IMR-90 (cell line): ENCODE data around the gene TES. TPM values are rescaled to one million over a fixed set of nuclear protein-coding genes. Genes with fewer than 3 reads are reported as not detected.
A peak's percentile ranks its signal among the peaks of the same experiment; 100 is the strongest.

Experiments used
- ATAC-seq: fragments of 200-7000 bp; cut with Tn5 transposase; 2 replicates; pipeline ENCODE4 v1.9.1; 2020; ENCODE audit warnings: low read depth, mild to moderate bottlenecking, moderate library complexity
- BruUV-seq: library from RNA; stranded (reverse); fragments of 400-500 nt; replicated peaks from 2 replicates; lab custom pipeline; 2021; lab: Mats Ljungman, UMichigan
- CTCF ChIA-PET: fragments of 300-600 bp; formaldehyde crosslinking; extraction: SDS; loops from one replicate; lab custom pipeline; 2021; ENCODE audit warnings: antibody characterized with exemption; lab: Yijun Ruan, JAX
- POLR2A ChIA-PET: fragments of 300-600 bp; sonication (Branson Sonifier 250); formaldehyde crosslinking; loops from one replicate; lab custom pipeline; 2022; ENCODE audit warnings: antibody characterized with exemption; ENCODE audit not compliant: unreplicated experiment; lab: Charles Lee
- DNase-seq: peaks from one replicate; pipeline ENCODE4 v3.0.0; 2013
- H2AFZ ChIP-seq: replicated peaks from 2 replicates; pipeline ENCODE3; 2013; ENCODE audit warnings: low read length, mild to moderate bottlenecking; ENCODE audit not compliant: poor library complexity
- H2AK5ac ChIP-seq: 2 replicates; pipeline ENCODE4 v1.6.1; 2013; ENCODE audit warnings: low read depth, low read length, inconsistent platforms
- H2AK9ac ChIP-seq: replicated peaks from 2 replicates; pipeline ENCODE3; 2013; ENCODE audit warnings: mild to moderate bottlenecking, low read depth, low read length, moderate library complexity; ENCODE audit not compliant: poor library complexity
- H2BK120ac ChIP-seq: 2 replicates; pipeline ENCODE4 v1.6.1; 2013; ENCODE audit warnings: low read depth, low read length, inconsistent platforms
- H2BK15ac ChIP-seq: 3 replicates; pipeline ENCODE4 v1.6.1; 2013; ENCODE audit warnings: low read depth, low read length, inconsistent platforms
- H2BK20ac ChIP-seq: 2 replicates; pipeline ENCODE4 v1.6.1; 2013; ENCODE audit warnings: low read depth, mild to moderate bottlenecking, inconsistent platforms, low read length, moderate library complexity
- H2BK5ac ChIP-seq: 2 replicates; pipeline ENCODE4 v1.6.1; 2013; ENCODE audit warnings: mild to moderate bottlenecking, low read depth, low read length, inconsistent platforms; ENCODE audit not compliant: poor library complexity, severe bottlenecking
- H3K14ac ChIP-seq: replicated peaks from 2 replicates; pipeline ENCODE4 v1.6.1; 2013; ENCODE audit warnings: low read depth, low read length, inconsistent platforms
- H3K18ac ChIP-seq: 2 replicates; pipeline ENCODE4 v1.6.1; 2013; ENCODE audit warnings: low read depth, low read length, control low read depth
- H3K23ac ChIP-seq: 2 replicates; pipeline ENCODE4 v1.6.1; 2013; ENCODE audit warnings: low read depth, low read length, inconsistent platforms
- H3K27ac ChIP-seq: 2 replicates; pipeline ENCODE4 v1.5.1; 2013; ENCODE audit warnings: mild to moderate bottlenecking, control low read depth, low read length; ENCODE audit not compliant: insufficient read depth
- H3K27me3 ChIP-seq: 2 replicates; pipeline ENCODE4 v1.6.1; 2013; ENCODE audit warnings: low read length; ENCODE audit not compliant: control insufficient read depth, insufficient read depth
- H3K36me3 ChIP-seq: 2 replicates; pipeline ENCODE4 v1.6.1; 2013; ENCODE audit warnings: low read length, mixed read lengths; ENCODE audit not compliant: control insufficient read depth, insufficient read depth
- H3K4ac ChIP-seq: 2 replicates; pipeline ENCODE4 v1.6.1; 2013; ENCODE audit warnings: low read depth, low read length, inconsistent platforms
- H3K4me1 ChIP-seq: 2 replicates; pipeline ENCODE4 v1.6.1; 2013; ENCODE audit warnings: low read length, mixed read lengths; ENCODE audit not compliant: control insufficient read depth, insufficient read depth
- H3K4me2 ChIP-seq: 2 replicates; pipeline ENCODE4 v1.6.1; 2013; ENCODE audit warnings: low read depth, mild to moderate bottlenecking, control low read depth, low read length, moderate library complexity
- H3K4me3 ChIP-seq: 2 replicates; pipeline ENCODE4 v1.5.1; 2013; ENCODE audit warnings: low read depth, mild to moderate bottlenecking, control low read depth, low read length, moderate library complexity; ENCODE audit not compliant: insufficient read depth
- H3K56ac ChIP-seq: 2 replicates; pipeline ENCODE4 v1.6.1; 2013; ENCODE audit warnings: low read length, inconsistent platforms; ENCODE audit not compliant: insufficient read depth; ENCODE audit errors: extremely low read depth
- H3K79me1 ChIP-seq, 2 experiments: 2 replicates each; pipeline ENCODE4 v1.6.1; 2013; ENCODE audit warnings: low read length in 2 of 2, inconsistent platforms in 1 of 2, low read depth in 1 of 2
- H3K9ac ChIP-seq: 2 replicates; pipeline ENCODE4 v1.6.1; 2013; ENCODE audit warnings: low read depth, low read length, control low read depth
- H3K9me1 ChIP-seq: 2 replicates; pipeline ENCODE4 v1.6.1; 2013; ENCODE audit warnings: low read length, inconsistent platforms; ENCODE audit not compliant: insufficient read depth
- H3K9me3 ChIP-seq: 2 replicates; pipeline ENCODE4 v1.6.1; 2013; ENCODE audit warnings: low read length; ENCODE audit not compliant: control insufficient read depth, insufficient read depth
- H4K20me1 ChIP-seq: 2 replicates; pipeline ENCODE4 v1.6.1; 2013; ENCODE audit warnings: low read length, inconsistent platforms; ENCODE audit not compliant: insufficient read depth
- H4K5ac ChIP-seq: 2 replicates; pipeline ENCODE4 v1.6.1; 2013; ENCODE audit warnings: mild to moderate bottlenecking, low read depth, low read length, control low read depth
- H4K8ac ChIP-seq, 2 experiments: 2 replicates each; pipeline ENCODE4 v1.6.1; 2013; ENCODE audit warnings: low read depth in 2 of 2, low read length in 2 of 2, control low read depth in 1 of 2, inconsistent platforms in 1 of 2
- H4K91ac ChIP-seq: 2 replicates; pipeline ENCODE4 v1.6.1; 2013; ENCODE audit warnings: low read depth, low read length, inconsistent platforms; ENCODE audit not compliant: insufficient read depth
- BHLHE40 ChIP-seq: fragments of 150-350 bp; IDR thresholded peaks from 2 replicates; pipeline ENCODE4 v1.6.1; 2016; ENCODE audit warnings: mild to moderate bottlenecking, low read depth, low read length
- CEBPB ChIP-seq: IDR thresholded peaks from 2 replicates; pipeline ENCODE4 v1.6.1; 2012; ENCODE audit warnings: low read depth, low read length, improper control_type of control experiment
- CHD1 ChIP-seq: IDR thresholded peaks from 2 replicates; pipeline ENCODE4 v1.6.1; 2012; ENCODE audit warnings: low read depth, low read length, improper control_type of control experiment
- FOS ChIP-seq: fragments of 150-350 bp; IDR thresholded peaks from 2 replicates; pipeline ENCODE4 v1.6.1; 2016; ENCODE audit warnings: low read depth, low read length
- MAFK ChIP-seq: IDR thresholded peaks from 2 replicates; pipeline ENCODE4 v1.6.1; 2012; ENCODE audit warnings: low read depth, low read length, improper control_type of control experiment
- MAZ ChIP-seq: IDR thresholded peaks from 2 replicates; pipeline ENCODE4 v1.6.1; 2012; ENCODE audit warnings: low read depth, mild to moderate bottlenecking, low read length, improper control_type of control experiment, moderate library complexity, borderline replicate concordance
- MXI1 ChIP-seq: IDR thresholded peaks from 2 replicates; pipeline ENCODE4 v1.6.1; 2012; ENCODE audit warnings: low read depth, mild to moderate bottlenecking, low read length, moderate library complexity, borderline replicate concordance
- NFE2L2 ChIP-seq: fragments of 150-350 bp; IDR thresholded peaks from 2 replicates; pipeline ENCODE4 v1.6.1; 2016; ENCODE audit warnings: low read depth, mild to moderate bottlenecking, low read length
- POLR2A ChIP-seq: IDR thresholded peaks from 2 replicates; pipeline ENCODE4 v1.6.1; 2012; ENCODE audit warnings: mild to moderate bottlenecking, low read depth, low read length
- RAD21 ChIP-seq: IDR thresholded peaks from 2 replicates; pipeline ENCODE4 v1.6.1; 2012; ENCODE audit warnings: low read length, improper control_type of control experiment
- RCOR1 ChIP-seq: IDR thresholded peaks from 2 replicates; pipeline ENCODE4 v1.6.1; 2012; ENCODE audit warnings: mild to moderate bottlenecking, low read length, improper control_type of control experiment; ENCODE audit not compliant: insufficient replicate concordance
- RFX5 ChIP-seq: IDR thresholded peaks from 2 replicates; pipeline ENCODE4 v1.8.0; 2012; ENCODE audit warnings: low read depth, mild to moderate bottlenecking, low read length, moderate library complexity
- SMC3 ChIP-seq: fragments of 150-350 bp; IDR thresholded peaks from 2 replicates; pipeline ENCODE4 v1.6.1; 2016; ENCODE audit warnings: low read depth, mild to moderate bottlenecking, antibody characterized with exemption, low read length, moderate library complexity
- WGBS, 2 experiments: methylation state at CpG; one replicate each; pipeline versions ENCODE4 v1.1.5 to v1.1.7; 2013; ENCODE audit warnings: missing lambda C conversion rate in 2 of 2; ENCODE audit not compliant: insufficient read length in 1 of 2; ENCODE audit errors: extremely low coverage in 2 of 2; 5-methylcytosine and 5-hydroxymethylcytosine counted together
- dilution Hi-C: fragments of 300-500 bp; cut with HindIII; formaldehyde crosslinking; loops from one replicate; pipeline ENCODE4 v1.14.3; 2018; ENCODE audit warnings: low sequenced_read_pairs; ENCODE audit not compliant: unreplicated experiment
- in situ Hi-C: fragments of 300-500 bp; cut with MboI; formaldehyde crosslinking; loops from 3 replicates; pipeline ENCODE4 v1.14.3; 2019; ENCODE audit warnings: low sequenced_read_pairs, inconsistent platforms, mixed read lengths
- intact Hi-C: fragments of 100-400 bp; cut with micrococcal nuclease; formaldehyde crosslinking; loops from 2 replicates; pipeline ENCODE4 v1.10.0; 2022
- polyA plus RNA-seq, 3 experiments: library from polyadenylated mRNA; depleted of rRNA; stranded (reverse); fragments of >200 nt; gene quantifications; 2 replicates each; pipeline ENCODE4 v1.2.3, GENCODE V29; 2012; ENCODE audit warnings: low replicate concordance in 1 of 3
- total RNA-seq: library from RNA; depleted of rRNA; stranded (reverse); fragments of >200 nt; gene quantifications from 2 replicates; pipeline ENCODE4 v1.2.3, GENCODE V29; 2012
- TF ChIP-seq, protein P1 (sequence below): fragments of 150-350 bp; IDR thresholded peaks from 2 replicates; pipeline ENCODE4 v1.6.1; 2016; ENCODE audit warnings: low read depth, mild to moderate bottlenecking, low read length, moderate library complexity, borderline replicate concordance
- TF ChIP-seq, protein P2 (sequence below): fragments of 150-350 bp; IDR thresholded peaks from 2 replicates; pipeline ENCODE4 v1.6.1; 2017; ENCODE audit warnings: mild to moderate bottlenecking, antibody characterized with exemption, low read length, low read depth
- TF ChIP-seq, protein P3 (sequence below): conservative IDR thresholded peaks from 2 replicates; pipeline ENCODE4 v1.5.1; 2012; ENCODE audit warnings: mild to moderate bottlenecking, low read depth, low read length, improper control_type of control experiment

The TES gene
- total and polyA plus RNA-seq, 2 of the 4 experiments (the other 2 are of a cell fraction) = 54.0 to 83.3 TPM

DNA sequence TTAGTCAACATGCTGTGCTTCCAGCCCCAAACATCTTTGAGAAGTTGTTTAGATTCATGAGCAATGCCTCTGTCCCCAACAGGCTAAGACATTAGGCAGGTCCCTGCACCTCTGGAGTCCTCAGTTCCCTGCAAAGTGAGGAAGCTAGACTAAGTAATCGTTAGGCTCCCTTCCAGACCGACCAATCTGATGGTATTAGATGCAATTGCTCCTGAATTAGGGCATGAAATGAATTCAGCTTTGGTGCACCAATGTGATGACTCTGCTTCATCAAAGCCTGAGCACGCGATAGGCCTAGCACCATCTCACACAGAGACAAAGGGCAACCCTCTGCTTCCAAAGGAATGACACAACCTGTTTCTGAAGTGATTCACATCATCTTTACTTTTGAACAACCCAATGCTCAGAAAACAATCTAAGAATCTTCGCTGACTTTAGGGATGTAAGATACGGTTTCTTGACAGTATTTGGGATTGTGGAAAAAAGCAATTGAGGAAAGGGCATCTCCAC is 723 bp upstream of the TES start:
- Histone ChIP-seq H4K91ac (no peak overlapping the region), H4K8ac (no peak overlapping the region; a peak in 1 of 4 replicates), H4K5ac (no peak overlapping the region), H3K4ac (no peak overlapping the region), H3K4me2 (no peak overlapping the region), H3K27ac (no peak overlapping the region), H4K20me1 (no peaks in the 10 kb centered on the region; the same call in 1 of the 2 replicates), H3K4me1 (peaks cover 2% of the 10 kb centered on the region), H2AK5ac (peak overlapping the region; percentile 17; the same call in 1 of the 2 replicates), H3K36me3 (no peaks in the 10 kb centered on the region), H2BK5ac (no peak overlapping the region), H3K56ac (no peak overlapping the region), H3K23ac (no peak overlapping the region; the same call in 1 of the 2 replicates), H3K9me1 (0 out of 2 replicates have a peak, but pooled peaks cover 2% of the 10 kb centered on the region), H3K9me3 (no peaks in the 10 kb centered on the region), H3K18ac (no peak overlapping the region), H3K79me1 (peaks cover under 1 to 29% of the 10 kb centered on the region in 2 experiments; a peak in 3 of 4 replicates), H2AK9ac (no peak overlapping the region), H3K9ac (no peak overlapping the region), H2AFZ (no peak overlapping the region), H2BK15ac (peak overlapping the region; percentile 5; the same call in 1 of the 3 replicates), H2BK20ac (no peak overlapping the region), H2BK120ac (no peak overlapping the region), H3K4me3 (no peak overlapping the region), H3K27me3 (no peaks in the 10 kb centered on the region), H3K14ac (no peak overlapping the region)
- intact Hi-C loops = loop anchor here (2.0 kb wide), 1 partner anchor 23 kb away; no protein-coding TSS in a partner anchor
- ChIA-PET CTCF (no interaction called here), POLR2A (no interaction called here)
- BruUV-seq = no TSS peak
- dilution Hi-C loops = no loop called here
- ATAC-seq (no peak), DNase-seq (peak; percentile 22)
- in situ Hi-C loops = no loop called here
- TF ChIP-seq CEBPB = no peak
- no peak for TF ChIP-seq RFX5
- no peak for TF ChIP-seq SMC3
- TF ChIP-seq POLR2A = no peak
- no peak for TF ChIP-seq RCOR1
- no peak for TF ChIP-seq CHD1
- TF ChIP-seq, protein P1, sequence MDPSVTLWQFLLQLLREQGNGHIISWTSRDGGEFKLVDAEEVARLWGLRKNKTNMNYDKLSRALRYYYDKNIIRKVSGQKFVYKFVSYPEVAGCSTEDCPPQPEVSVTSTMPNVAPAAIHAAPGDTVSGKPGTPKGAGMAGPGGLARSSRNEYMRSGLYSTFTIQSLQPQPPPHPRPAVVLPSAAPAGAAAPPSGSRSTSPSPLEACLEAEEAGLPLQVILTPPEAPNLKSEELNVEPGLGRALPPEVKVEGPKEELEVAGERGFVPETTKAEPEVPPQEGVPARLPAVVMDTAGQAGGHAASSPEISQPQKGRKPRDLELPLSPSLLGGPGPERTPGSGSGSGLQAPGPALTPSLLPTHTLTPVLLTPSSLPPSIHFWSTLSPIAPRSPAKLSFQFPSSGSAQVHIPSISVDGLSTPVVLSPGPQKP = no peak
- TF ChIP-seq, protein P2, sequence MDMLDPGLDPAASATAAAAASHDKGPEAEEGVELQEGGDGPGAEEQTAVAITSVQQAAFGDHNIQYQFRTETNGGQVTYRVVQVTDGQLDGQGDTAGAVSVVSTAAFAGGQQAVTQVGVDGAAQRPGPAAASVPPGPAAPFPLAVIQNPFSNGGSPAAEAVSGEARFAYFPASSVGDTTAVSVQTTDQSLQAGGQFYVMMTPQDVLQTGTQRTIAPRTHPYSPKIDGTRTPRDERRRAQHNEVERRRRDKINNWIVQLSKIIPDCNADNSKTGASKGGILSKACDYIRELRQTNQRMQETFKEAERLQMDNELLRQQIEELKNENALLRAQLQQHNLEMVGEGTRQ = no peak
- TF ChIP-seq FOS = no peak
- TF ChIP-seq NFE2L2 = no peak
- no peak for TF ChIP-seq MAFK
- TF ChIP-seq, protein P3, sequence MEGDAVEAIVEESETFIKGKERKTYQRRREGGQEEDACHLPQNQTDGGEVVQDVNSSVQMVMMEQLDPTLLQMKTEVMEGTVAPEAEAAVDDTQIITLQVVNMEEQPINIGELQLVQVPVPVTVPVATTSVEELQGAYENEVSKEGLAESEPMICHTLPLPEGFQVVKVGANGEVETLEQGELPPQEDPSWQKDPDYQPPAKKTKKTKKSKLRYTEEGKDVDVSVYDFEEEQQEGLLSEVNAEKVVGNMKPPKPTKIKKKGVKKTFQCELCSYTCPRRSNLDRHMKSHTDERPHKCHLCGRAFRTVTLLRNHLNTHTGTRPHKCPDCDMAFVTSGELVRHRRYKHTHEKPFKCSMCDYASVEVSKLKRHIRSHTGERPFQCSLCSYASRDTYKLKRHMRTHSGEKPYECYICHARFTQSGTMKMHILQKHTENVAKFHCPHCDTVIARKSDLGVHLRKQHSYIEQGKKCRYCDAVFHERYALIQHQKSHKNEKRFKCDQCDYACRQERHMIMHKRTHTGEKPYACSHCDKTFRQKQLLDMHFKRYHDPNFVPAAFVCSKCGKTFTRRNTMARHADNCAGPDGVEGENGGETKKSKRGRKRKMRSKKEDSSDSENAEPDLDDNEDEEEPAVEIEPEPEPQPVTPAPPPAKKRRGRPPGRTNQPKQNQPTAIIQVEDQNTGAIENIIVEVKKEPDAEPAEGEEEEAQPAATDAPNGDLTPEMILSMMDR = no peak
- no peak for TF ChIP-seq RAD21
- TF ChIP-seq MXI1 = no peak
- TF ChIP-seq MAZ = no peak
- no peak for TF ChIP-seq BHLHE40
- no CpG with 5 or more reads among the region's 6 CpGs for WGBS, 2 experiments
